ENCODE results near the gene CNTNAP1. TPM values are rescaled to one million over a fixed set of nuclear protein-coding genes. Genes with fewer than 3 reads are reported as not detected.
A peak's percentile ranks its signal among the peaks of the same experiment; 100 is the strongest.

CNTNAP1 gene
- total RNA-seq, 1 donor from 2014 or later: 44.8 TPM

DNA sequence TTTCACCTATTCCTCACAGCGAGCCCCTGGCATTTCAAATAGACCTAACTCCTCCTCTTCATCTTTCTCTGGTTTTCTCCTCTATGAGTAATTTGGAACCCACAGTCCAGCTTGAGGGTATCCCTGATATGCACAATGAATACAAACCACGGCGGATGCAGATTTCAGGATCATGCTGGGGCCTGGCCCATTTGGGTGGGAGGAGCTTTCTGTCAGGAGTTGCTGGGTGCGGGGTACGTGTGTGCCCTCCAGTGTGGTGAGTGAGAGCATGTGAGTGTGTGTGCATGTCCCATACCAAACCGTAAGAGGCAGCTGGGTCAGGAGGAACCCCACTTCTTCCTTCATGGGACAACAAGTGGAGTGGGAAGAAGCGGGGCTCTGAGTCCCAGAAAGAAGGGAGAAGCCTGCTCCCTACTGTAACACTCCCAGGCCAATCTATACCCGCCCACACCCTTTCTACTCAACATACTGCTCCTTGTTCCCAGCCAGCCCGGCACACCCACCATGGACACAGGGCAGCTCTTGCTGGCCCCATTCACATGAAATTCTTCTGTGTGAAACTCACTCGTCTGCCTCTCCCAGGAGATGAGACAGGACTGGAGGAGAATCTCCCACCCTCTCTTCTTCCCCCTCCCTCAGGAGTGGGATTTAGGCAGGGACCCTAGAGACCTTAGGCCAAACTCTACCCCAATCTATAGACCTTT is 18.4 kb downstream of the CNTNAP1 start:
- Mint-ChIP-seq H3K27ac (ENCODE audit: unreplicated experiment) (no peak overlapping the region), H3K36me3 (ENCODE audit: unreplicated experiment) (no peaks in the 10 kb centered on the region), H3K4me1 (ENCODE audit: low read depth, unreplicated experiment) (peaks cover 6% of the 10 kb centered on the region), H3K27me3 (ENCODE audit: unreplicated experiment) (peaks cover 8% of the 10 kb centered on the region), H3K4me3 (ENCODE audit: unreplicated experiment) (no peak overlapping the region), H3K9me3 (ENCODE audit: unreplicated experiment) (peaks cover 3% of the 10 kb centered on the region)
- TF ChIP-seq, protein P1, sequence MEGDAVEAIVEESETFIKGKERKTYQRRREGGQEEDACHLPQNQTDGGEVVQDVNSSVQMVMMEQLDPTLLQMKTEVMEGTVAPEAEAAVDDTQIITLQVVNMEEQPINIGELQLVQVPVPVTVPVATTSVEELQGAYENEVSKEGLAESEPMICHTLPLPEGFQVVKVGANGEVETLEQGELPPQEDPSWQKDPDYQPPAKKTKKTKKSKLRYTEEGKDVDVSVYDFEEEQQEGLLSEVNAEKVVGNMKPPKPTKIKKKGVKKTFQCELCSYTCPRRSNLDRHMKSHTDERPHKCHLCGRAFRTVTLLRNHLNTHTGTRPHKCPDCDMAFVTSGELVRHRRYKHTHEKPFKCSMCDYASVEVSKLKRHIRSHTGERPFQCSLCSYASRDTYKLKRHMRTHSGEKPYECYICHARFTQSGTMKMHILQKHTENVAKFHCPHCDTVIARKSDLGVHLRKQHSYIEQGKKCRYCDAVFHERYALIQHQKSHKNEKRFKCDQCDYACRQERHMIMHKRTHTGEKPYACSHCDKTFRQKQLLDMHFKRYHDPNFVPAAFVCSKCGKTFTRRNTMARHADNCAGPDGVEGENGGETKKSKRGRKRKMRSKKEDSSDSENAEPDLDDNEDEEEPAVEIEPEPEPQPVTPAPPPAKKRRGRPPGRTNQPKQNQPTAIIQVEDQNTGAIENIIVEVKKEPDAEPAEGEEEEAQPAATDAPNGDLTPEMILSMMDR (IDR thresholded peaks at IDR 0.05; ENCODE audit: partially characterized antibody, unreplicated experiment): no peak
- no peak for DNase-seq

DNA sequence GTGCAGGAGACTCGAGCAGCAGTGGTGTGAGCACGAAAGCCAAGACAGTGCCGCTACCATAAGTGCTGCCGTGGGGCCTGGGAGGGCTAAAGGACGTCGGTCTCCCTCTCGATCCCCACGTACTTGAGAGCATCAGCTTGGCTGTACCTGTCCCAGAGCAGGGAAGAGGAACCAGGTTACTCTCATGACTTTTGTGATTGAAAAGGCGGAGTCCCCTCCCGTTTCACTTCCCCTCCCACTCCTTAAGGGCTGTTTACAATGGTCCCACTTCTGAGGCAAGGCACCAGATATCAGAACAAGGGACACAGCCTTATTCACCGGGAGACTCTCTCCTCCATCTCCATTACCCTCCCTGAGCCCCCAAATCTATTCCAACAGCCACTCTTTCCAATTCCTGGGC is 20.1 kb downstream of the CNTNAP1 start:
- Mint-ChIP-seq H3K4me1 (ENCODE audit: low read depth, unreplicated experiment) (peaks cover 6% of the 10 kb centered on the region), H3K27ac (ENCODE audit: unreplicated experiment) (no peak overlapping the region), H3K9me3 (ENCODE audit: unreplicated experiment) (peaks cover 6% of the 10 kb centered on the region), H3K36me3 (ENCODE audit: unreplicated experiment) (no peaks in the 10 kb centered on the region), H3K4me3 (ENCODE audit: unreplicated experiment) (no peak overlapping the region), H3K27me3 (ENCODE audit: unreplicated experiment) (peaks cover 8% of the 10 kb centered on the region)
- TF ChIP-seq, protein P1 (IDR thresholded peaks at IDR 0.05; ENCODE audit: partially characterized antibody, unreplicated experiment): no peak
- no peak for DNase-seq

DNA sequence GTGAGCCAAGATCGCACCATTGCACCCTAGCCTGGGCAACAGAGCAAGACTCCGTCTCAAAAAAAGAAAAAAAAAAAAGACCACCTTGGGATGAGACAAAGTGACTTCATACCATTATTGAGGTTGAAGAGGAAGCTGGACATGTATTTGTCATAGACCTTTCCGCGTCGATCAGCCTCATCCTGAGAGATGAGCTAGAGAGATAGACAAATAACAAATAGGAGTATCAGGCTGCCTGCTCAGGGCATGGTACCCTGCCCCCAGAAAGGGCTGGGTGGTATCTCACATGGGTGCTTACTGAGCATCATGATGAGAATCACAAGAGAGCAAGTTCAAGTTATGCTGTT is 22.1 kb downstream of the CNTNAP1 start:
- H3K36me3 Mint-ChIP-seq (ENCODE audit: unreplicated experiment): no peaks in the 10 kb centered on the region
- peaks cover 11% of the 10 kb centered on the region for H3K4me1 Mint-ChIP-seq (ENCODE audit: low read depth, unreplicated experiment)
- no peak for DNase-seq
- no peak overlapping the region for H3K4me3 Mint-ChIP-seq (ENCODE audit: unreplicated experiment)
- TF ChIP-seq, protein P1 (IDR thresholded peaks at IDR 0.05; ENCODE audit: partially characterized antibody, unreplicated experiment): no peak
- peaks cover 8% of the 10 kb centered on the region for H3K27me3 Mint-ChIP-seq (ENCODE audit: unreplicated experiment)
- H3K27ac Mint-ChIP-seq (ENCODE audit: unreplicated experiment): no peak overlapping the region
- peaks cover 8% of the 10 kb centered on the region for H3K9me3 Mint-ChIP-seq (ENCODE audit: unreplicated experiment)

- H3K4me3 Mint-ChIP-seq (ENCODE audit: unreplicated experiment): peak overlapping the region; percentile 9
- H3K36me3 Mint-ChIP-seq (ENCODE audit: unreplicated experiment): no peaks in the 10 kb centered on the region
- peaks cover 13% of the 10 kb centered on the region for H3K9me3 Mint-ChIP-seq (ENCODE audit: unreplicated experiment)
- peaks cover 10% of the 10 kb centered on the region for H3K27me3 Mint-ChIP-seq (ENCODE audit: unreplicated experiment)
- DNase-seq: no peak
- TF ChIP-seq, protein P1 (IDR thresholded peaks at IDR 0.05; ENCODE audit: partially characterized antibody, unreplicated experiment): no peak
- H3K4me1 Mint-ChIP-seq (ENCODE audit: low read depth, unreplicated experiment): peaks cover 10% of the 10 kb centered on the region
- no peak overlapping the region for H3K27ac Mint-ChIP-seq (ENCODE audit: unreplicated experiment)
Observed at GRCh38 chr17:42704837-42705494, 22.6 kb downstream of the CNTNAP1 start.

DNA sequence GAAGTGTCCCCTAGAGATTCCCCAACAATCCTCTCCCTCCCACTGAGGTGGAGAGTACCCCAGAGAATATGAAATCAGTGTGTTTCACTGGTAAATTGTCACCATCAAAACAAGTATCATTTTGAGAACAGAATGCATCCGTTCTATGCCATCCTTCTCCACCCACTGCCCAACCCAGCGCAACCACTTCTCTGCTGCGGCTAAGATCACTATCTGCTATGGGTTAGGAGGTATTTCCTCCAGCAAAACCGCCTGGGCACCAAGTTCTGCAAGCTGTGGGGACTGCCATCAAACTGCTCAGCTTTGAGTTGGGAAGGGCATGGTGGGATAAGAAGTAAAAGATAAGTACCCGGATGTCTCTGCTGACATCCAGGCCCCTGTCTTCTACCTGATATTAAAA is 24.4 kb downstream of the CNTNAP1 start:
- H3K27ac Mint-ChIP-seq (ENCODE audit: unreplicated experiment): no peak overlapping the region
- H3K4me1 Mint-ChIP-seq (ENCODE audit: low read depth, unreplicated experiment): peaks cover 12% of the 10 kb centered on the region
- DNase-seq: no peak
- TF ChIP-seq, protein P1 (IDR thresholded peaks at IDR 0.05; ENCODE audit: partially characterized antibody, unreplicated experiment): no peak
- peaks cover 7% of the 10 kb centered on the region for H3K27me3 Mint-ChIP-seq (ENCODE audit: unreplicated experiment)
- peaks cover 11% of the 10 kb centered on the region for H3K9me3 Mint-ChIP-seq (ENCODE audit: unreplicated experiment)
- H3K4me3 Mint-ChIP-seq (ENCODE audit: unreplicated experiment): no peak overlapping the region
- H3K36me3 Mint-ChIP-seq (ENCODE audit: unreplicated experiment): no peaks in the 10 kb centered on the region
